ENCODE results near the gene WNT1. TPM values are rescaled to one million over a fixed set of nuclear protein-coding genes. Genes with fewer than 3 reads are reported as not detected.

WNT1 gene
- total RNA-seq, 1 donor from 2014 or later: not detected

DNA sequence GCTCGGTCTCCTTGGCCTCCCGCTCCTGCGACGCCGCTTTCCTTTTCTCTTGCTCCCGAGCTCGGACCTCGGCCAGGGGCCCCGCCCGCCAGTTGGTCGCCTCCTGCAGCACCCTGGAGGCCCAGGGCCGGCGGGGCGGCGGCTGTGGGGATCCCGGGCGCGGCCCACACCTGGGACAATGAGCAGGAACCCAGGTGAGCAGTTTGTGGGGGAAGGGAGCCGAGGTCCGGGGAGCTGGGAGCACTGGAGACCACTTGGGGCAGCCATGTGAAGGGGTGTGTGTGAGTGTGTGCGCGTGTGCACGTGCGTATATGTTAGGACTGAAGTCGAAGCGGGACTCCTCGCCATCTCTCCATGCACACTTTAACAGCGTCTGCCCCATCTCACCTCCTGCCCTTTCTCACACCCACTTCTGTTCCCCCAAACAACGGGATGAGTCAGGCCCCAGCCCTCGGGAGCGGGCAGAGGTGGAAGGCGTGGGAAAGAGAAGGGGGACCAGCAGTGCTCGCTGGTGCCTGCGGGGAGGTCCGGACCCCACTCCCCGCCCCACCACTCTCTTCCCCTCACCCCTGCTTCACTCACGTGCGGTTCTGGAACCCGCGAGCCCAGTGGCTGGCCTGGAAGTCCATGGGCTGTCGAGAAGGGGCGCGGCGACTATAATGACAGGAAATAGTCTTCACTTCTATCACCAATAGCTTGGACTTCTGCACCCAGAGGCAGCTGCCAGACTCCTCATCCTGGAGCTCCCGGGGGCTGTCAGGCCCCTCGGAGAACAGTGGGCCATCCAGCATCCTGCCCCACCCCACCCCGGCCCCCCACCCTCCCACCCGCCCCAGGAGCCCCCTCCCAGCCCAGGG lies 20.6 kb downstream of the WNT1 start:
- ATAC-seq (peak; percentile 12), DNase-seq (ENCODE audit: low spot score) (no peak)

- DNase-seq (ENCODE audit: low spot score) (no peak), ATAC-seq (no peak)
Observed at GRCh38 chr12:48999371-49000131, 21.4 kb downstream of the WNT1 start, which contains the start of gene DDN. TSS of gene DDN (minus strand) at chr12:48999375. CDS start at chr12:48999287, 88 bp downstream.

DNA sequence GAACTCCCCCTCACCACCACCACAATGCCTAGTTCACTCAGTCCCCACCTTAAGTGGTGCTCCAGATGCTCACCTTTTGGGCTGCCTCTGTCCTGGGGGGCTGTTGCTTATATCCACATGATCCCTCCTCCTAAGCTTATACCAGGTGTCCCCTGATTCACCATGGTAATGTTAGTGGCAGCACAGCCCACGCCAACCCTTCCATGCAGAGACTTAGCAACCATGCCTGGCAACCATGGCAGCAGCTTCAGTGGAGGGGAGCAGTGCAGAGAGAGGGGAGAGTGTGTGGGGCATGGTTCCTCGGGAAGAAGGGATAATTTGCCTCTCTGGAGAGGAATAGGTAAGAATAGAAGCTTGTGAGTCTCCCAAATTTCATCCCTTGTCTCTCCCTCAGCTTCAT lies 22.2 kb downstream of the WNT1 start:
- ATAC-seq: no peak
- no peak for DNase-seq (ENCODE audit: low spot score)

GRCh38 chr12:49008943-49009342 lies 30.8 kb downstream of the WNT1 start:
- no peak for ATAC-seq
- DNase-seq (ENCODE audit: low spot score): no peak

GRCh38 chr12:49010092-49010668 lies 32.1 kb downstream of the WNT1 start:
- ATAC-seq: no peak
- no peak for DNase-seq (ENCODE audit: low spot score)

GRCh38 chr12:49012739-49013138 lies 34.6 kb downstream of the WNT1 start:
- ATAC-seq (no peak), DNase-seq (ENCODE audit: low spot score) (no peak)

GRCh38 chr12:49013428-49013827 lies 35.3 kb downstream of the WNT1 start:
- no peak for ATAC-seq
- no peak for DNase-seq (ENCODE audit: low spot score)

DNA sequence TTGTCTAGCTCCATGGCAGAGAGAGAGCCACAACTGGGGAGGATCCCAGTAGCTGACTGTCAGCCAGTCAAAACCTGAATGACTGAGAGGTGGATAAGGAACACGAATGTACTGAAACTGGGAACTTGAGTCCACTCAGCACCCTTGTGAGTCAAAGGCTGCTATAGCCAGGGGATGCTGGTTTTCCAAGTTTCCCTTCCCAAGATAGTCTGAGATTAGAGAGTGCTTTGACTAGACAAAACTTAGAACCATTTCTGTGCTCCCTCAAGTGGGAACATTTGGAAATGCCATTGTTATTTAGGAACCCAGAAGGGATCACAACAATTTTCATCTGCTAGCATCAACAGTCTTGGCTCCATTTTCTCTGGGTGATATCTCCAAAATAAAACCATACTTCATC lies 36.4 kb downstream of the WNT1 start:
- DNase-seq (ENCODE audit: low spot score) (no peak), ATAC-seq (no peak)

DNA sequence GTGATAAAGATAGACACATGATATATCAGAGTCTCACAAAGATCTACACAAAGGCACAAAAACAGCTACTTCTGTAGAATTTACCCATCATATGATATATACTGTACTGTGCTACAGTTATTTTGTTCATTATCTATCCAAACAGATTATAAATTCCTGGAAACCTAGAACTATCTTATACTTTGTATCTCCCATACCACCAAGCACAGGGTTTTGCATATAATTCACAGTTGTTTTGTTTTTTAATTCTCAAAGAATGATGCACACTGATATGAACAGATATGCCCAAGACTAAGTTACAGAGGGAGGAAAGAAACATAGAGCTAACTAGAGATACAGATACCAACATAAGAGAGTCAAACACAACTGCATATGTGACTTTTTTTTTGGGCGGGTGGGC lies 37.1 kb downstream of the WNT1 start:
- DNase-seq (ENCODE audit: low spot score) (no peak), ATAC-seq (no peak)

- ATAC-seq (peak; percentile 33), DNase-seq (ENCODE audit: low spot score) (no peak)
Observed at GRCh38 chr12:49017891-49018260, 39.8 kb downstream of the WNT1 start.

DNA sequence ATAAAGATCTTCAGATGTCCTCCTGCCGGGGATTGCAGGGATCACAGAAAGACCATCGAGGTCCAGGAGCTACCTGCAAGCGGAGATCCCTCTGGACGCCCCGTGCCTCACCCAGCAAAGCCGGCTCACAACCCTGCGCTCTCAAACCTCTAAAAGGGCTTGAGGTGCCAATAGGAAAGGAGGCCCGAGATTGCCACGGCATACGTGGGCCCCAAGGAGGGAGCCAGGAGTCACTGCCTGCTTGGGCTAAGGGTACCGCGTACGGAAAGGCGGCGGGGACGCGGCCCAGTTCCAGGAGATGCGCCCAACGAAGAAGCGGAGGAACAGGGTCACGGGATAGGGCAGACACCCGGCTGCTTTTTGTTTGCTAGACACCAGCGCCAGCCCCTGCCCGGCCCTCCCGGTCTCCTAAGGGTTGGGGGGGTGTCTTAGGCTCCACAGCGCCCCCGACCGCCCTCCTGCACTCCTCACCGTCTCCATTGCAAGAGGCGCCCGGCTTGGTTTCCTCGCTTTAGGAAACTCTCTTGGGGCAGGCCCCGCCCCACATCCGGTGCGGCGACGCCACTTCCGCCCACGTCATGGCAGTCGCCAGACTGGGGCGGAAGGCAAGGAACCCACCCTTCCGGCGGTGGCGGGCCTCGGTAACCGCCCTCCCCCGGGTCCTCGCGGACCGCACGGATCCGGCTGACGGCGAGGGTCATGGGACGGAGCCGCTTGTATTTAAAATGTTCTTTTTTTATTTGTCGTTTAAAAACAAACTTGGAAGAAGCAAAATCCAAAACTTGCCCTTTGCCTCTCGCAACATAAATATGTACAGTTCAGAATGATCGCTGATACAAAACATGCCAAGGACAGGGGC lies 40.4 kb downstream of the WNT1 start, which contains the start of gene PRKAG1:
TSS of gene PRKAG1 (minus strand) at position 516 of the 859 bp plus-strand sequence. CDS start at position 480, 36 bp downstream.
- ATAC-seq (peak; percentile 95), DNase-seq (ENCODE audit: low spot score) (peak; percentile 93)

DNA sequence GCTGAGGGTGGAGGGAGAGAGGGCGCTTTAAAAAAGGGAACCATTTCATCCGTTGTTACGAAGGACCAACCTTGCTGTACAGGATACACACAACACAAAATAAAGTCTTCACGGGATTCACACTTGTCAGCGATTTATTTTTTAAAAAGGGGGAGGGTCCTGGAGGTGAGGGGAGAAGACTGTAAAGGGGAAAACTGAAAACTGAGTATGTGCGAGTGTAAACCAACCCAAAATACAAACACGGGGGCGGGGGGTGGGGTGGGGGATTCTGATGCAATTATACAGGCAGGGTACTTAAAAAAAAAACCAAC lies 41.0 kb downstream of the WNT1 start:
- ATAC-seq: no peak
- DNase-seq (ENCODE audit: low spot score): no peak

DNA sequence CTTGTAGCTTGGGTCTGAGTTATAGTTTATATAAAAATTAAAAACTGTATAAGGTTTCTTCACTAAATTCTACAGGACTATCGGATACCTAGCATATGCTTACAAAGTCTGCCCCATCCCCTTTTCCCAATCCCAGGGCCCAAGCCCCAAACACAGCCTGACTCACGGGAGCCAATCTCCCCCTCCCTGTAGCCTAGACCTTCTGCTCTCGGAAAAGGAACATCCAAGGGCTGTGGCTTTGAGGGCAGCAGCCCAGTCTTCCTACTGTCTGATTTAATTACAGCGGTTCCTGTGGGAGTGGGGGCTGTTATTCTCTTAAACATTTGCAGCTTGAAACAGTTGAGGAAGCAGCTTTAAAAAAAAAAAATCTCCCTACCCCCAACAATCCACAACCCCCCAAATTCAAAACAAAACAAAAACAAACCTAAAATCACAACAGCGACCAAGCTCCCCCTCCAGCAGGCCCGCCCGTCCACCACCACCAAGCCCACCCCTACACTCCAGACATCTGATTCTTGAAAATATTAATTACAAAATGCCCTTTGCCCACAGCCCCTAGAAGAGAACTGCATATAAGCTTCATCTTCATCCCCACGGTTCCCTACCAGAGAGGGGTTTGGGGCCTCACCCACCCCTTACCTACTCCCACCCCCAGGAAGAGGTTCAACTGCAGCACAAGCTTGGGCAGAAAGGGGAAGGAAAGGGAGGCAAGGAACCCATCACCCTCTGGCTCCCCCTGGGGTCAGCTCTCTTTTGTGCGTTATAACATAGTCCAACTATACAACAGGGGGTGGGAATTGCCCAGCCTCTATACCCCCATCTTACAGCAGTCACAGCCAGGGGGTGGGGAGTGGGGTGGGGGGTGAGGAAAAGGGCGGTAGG lies 41.6 kb downstream of the WNT1 start:
- ATAC-seq: no peak
- no peak for DNase-seq (ENCODE audit: low spot score)

DNA sequence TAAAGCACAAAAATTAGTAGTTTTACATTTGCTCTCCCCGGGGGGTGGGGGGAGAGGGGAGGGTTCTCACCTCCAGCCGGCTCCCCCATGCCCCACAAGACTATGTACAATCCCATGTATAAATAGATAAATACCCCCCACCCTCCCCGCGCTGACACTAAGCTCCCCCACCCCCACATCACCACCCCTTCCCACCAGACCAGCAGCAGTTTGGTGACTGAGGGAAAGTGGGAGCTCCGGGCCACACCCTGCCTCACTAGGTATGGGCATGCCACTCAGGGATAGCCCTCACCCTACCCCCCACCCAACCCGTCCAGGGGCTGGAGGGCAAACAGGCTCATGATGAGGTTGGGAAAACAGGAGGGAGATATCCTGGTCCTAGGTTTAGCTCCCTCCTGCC lies 42.3 kb downstream of the WNT1 start:
- DNase-seq (ENCODE audit: low spot score): no peak
- ATAC-seq: no peak

DNA sequence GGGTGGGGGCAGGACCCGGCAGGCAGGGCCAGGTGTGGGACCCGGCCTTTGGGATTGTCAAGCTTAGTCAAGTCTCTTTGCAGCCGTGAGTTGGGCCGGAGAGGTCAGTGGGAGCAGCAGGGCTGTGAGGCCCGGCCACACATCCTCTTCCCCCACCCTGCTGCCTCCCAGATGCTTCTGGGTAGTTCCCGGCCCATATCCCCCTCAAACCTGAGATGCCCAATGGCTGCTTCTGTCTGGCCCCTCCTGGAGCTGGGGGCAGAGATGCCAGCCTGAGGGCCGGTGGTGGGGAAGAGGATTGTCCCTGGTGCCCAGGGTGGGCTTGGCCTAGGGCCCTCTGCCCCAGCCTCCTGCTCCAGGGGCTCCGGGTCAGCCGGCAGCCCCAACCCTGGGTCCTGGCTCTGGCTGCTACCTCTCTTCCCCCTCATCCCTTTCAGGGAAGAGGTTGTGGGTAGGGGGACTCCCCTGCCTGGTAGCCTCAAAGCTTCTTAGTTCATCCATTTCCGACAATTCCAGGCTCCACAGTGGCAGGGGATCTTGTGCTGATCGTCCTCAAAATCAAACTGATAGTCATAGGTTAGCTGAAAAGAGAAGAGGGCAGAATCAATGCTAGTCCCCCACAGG lies 43.3 kb downstream of the WNT1 start:
- DNase-seq (ENCODE audit: low spot score) (no peak), ATAC-seq (no peak)

- ATAC-seq (no peak), DNase-seq (ENCODE audit: low spot score) (no peak)
Observed at GRCh38 chr12:49022558-49023178, 44.5 kb downstream of the WNT1 start.

- ATAC-seq (no peak), DNase-seq (ENCODE audit: low spot score) (no peak)
Observed at GRCh38 chr12:49023812-49024211, 45.7 kb downstream of the WNT1 start.

DNA sequence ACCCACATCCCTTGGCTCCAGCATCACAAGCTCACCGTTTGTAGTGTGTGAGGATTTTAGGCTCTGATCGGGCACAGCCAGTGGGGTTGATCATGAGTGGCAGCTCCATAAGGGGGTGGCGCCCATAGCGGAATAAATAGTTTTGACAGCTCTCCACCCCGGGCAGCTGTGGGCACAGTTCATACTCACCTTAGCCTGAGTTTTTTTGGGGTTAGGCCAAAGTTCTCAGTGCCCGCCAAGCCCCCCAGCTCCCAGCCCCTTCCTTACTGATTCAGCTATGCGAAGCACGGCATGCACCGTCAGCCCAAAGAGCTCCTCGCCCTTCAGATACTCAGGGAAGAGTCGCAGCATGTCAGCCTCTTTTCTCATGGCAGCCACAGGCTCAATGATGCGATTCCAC lies 46.4 kb downstream of the WNT1 start:
- ATAC-seq (no peak), DNase-seq (ENCODE audit: low spot score) (no peak)

GRCh38 chr12:49025463-49025862 lies 47.3 kb downstream of the WNT1 start:
- no peak for ATAC-seq
- no peak for DNase-seq (ENCODE audit: low spot score)
